Heart right ventricle (tissue), 16 donors: ENCODE measurements around the gene PCSK6. TPM values are rescaled to one million over a fixed set of nuclear protein-coding genes. Genes with fewer than 3 reads are reported as not detected.
A peak's percentile ranks its signal among the peaks of the same experiment; 100 is the strongest.

Source experiments
- ATAC-seq, 8 donors: fragments of 200-7000 bp; cut with Tn5 transposase; one replicate each; pipeline ENCODE4 v1.9.1; 2020; ENCODE audit warnings: mild to moderate bottlenecking in 8 of 8, moderate library complexity in 8 of 8, moderate number of reproducible peaks in 1 of 8
- DNase-seq, 2 donors: peaks; one replicate each; pipeline ENCODE4 v3.0.0-alpha.2; 2020
- H3K27ac ChIP-seq, 10 donors: fragments of 200-600 bp; sonication (generic) in 2 of 10; one replicate each; pipeline versions ENCODE4 v1.5.0 to v1.8.0; 2020 to 2022; ENCODE audit warnings: mild to moderate bottlenecking in 3 of 10
- H3K27me3 ChIP-seq, 7 donors: fragments of 200-600 bp; one replicate each; pipeline ENCODE4 v1.8.0; 2021 to 2022; ENCODE audit warnings: mild to moderate bottlenecking in 2 of 7
- H3K36me3 ChIP-seq, 9 donors: fragments of 200-600 bp; sonication (generic) in 1 of 9; one replicate each; pipeline versions ENCODE4 v1.5.0 to v1.8.0; 2020 to 2022; ENCODE audit warnings: mild to moderate bottlenecking in 2 of 9
- H3K4me1 ChIP-seq, 9 donors: fragments of 200-600 bp; sonication (generic) in 1 of 9; one replicate each; pipeline versions ENCODE4 v1.5.0 to v1.8.0; 2020 to 2022; ENCODE audit warnings: mild to moderate bottlenecking in 4 of 9
- H3K4me3 ChIP-seq, 10 donors: fragments of 200-600 bp; sonication (generic) in 2 of 10; one replicate each; pipeline versions ENCODE4 v1.5.0 to v1.8.0; 2020 to 2022; ENCODE audit warnings: mild to moderate bottlenecking in 7 of 10, moderate library complexity in 2 of 10
- H3K9me3 ChIP-seq, 11 donors: fragments of 200-600 bp in 10 of 11; sonication (generic) in 2 of 11; one replicate each; pipeline versions ENCODE4 v1.5.0 to v1.8.0; 2013 to 2022; ENCODE audit warnings: mild to moderate bottlenecking in 2 of 11, control low read depth in 1 of 11, moderate library complexity in 1 of 11
- WGBS, 2 donors: extraction: QIAGEN DNeasy Blood & Tissue Kit; methylation state at CpG; one replicate each; pipeline ENCODE4 v1.1.7; 2013; ENCODE audit warnings: inconsistent platforms in 1 of 2; 5-methylcytosine and 5-hydroxymethylcytosine counted together
- intact Hi-C, 10 donors: fragments of 100-400 bp; cut with DNase I; formaldehyde crosslinking; loops; one replicate each; pipeline versions ENCODE4 v1.11.1 to v1.14.2; 2022
- polyA plus RNA-seq, 2 donors: library from polyadenylated mRNA; stranded (reverse); fragments of 200-250 nt; gene quantifications; one replicate each; pipeline ENCODE4 v1.2.3, GENCODE V29; 2013
- total RNA-seq, 10 donors: library from RNA; stranded (reverse); fragmentation: NEBNext Ultra II Directional in 3 of 10; extraction: Animal tissue kit (Norgen Biotek cat#: 25700) in 3 of 10; gene quantifications; one replicate each; pipeline versions ENCODE4 v1.2.1 to v1.2.4, GENCODE V29; 2021 to 2023
- TF ChIP-seq, protein P1 (sequence below), 9 donors: fragments of 200-600 bp; sonication (generic) in 2 of 9; IDR thresholded peaks; one replicate each; pipeline versions ENCODE4 v1.5.0 to v1.8.0; 2021 to 2022; ENCODE audit warnings: antibody characterized with exemption in 9 of 9, mild to moderate bottlenecking in 5 of 9, moderate library complexity in 1 of 9
- donor health status: Arrhythmogenic right ventricular cardiomyopathy.
- donor health status: ischemic (EF 13 %, LVEDD 7.1; RV severe dilation, severe dysfunction).
- donor health status: healthy with polysubstance abuse.
- donor health status: DM: no; HTN: yes; CAD: no.
- donor health status: DM: no; HTN: no; CAD: no.
- donor health status: ischemic (EF 25% LVEDD 6.9; RV normal size, moderate dysfunction).
- donor health status: ischemic (EF 25% LVEDD 5.7; RV mildly dilated, moderate dysfunction).
- donor health status: healthy.
- donor health status: DM: yes; HTN: yes; CAD: no.
- donor health status: Ischemic cardiomyopathy.
- donor health status: ischemic (EF 35%, LVEDD 5.7; RV mildly dilated, moderate dysfunction).
- donor health status: nonischemic (EF 11% LVEDD 7.7; RV severe dilation, severe dysfunction).
- donor health status: DM: yes; HTN: yes; CAD: no.
- donor health status: PGD.
- donor health status: ischemic (EF 29% LVEDD 5.4; RV normal size, mild dysfunction).
- donor health status: nonischemic (EF 23%, LVEDD 6.1; RV moderate dilation, normal function).

Gene PCSK6
- total and polyA plus RNA-seq, 12 donors, result 4.6 to 34.0 (median 21.7) TPM

GRCh38 chr15:101320501-101321052, 168.9 kb downstream of the PCSK6 start:
- 51 to 53% methylated on average over 21 of the region's 21 CpGs for WGBS, 2 donors
- no peaks in the 10 kb centered on the region for H3K9me3 ChIP-seq
- peak overlapping the region in 1 of 10 donors; percentile 53 for H3K27ac ChIP-seq
- peaks cover 0 to 85% (median 0%) of the 10 kb centered on the region in 9 donors for H3K36me3 ChIP-seq
- peaks cover 0 to 4% (median 0%) of the 10 kb centered on the region in 7 donors for H3K27me3 ChIP-seq
- intact Hi-C loops, result no loop called here
- H3K4me1 ChIP-seq, result peaks cover 0 to 11% (median 0%) of the 10 kb centered on the region in 9 donors
- ATAC-seq (peak in 7 of 8 donors; percentile 34 to 70 (median 52)), DNase-seq (peak in 1 of 2 donors; percentile 37)
- H3K4me3 ChIP-seq, result peak overlapping the region in 1 of 10 donors; percentile 33
- TF ChIP-seq, protein P1, sequence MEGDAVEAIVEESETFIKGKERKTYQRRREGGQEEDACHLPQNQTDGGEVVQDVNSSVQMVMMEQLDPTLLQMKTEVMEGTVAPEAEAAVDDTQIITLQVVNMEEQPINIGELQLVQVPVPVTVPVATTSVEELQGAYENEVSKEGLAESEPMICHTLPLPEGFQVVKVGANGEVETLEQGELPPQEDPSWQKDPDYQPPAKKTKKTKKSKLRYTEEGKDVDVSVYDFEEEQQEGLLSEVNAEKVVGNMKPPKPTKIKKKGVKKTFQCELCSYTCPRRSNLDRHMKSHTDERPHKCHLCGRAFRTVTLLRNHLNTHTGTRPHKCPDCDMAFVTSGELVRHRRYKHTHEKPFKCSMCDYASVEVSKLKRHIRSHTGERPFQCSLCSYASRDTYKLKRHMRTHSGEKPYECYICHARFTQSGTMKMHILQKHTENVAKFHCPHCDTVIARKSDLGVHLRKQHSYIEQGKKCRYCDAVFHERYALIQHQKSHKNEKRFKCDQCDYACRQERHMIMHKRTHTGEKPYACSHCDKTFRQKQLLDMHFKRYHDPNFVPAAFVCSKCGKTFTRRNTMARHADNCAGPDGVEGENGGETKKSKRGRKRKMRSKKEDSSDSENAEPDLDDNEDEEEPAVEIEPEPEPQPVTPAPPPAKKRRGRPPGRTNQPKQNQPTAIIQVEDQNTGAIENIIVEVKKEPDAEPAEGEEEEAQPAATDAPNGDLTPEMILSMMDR (IDR thresholded peaks at IDR 0.05), result peak in 3 of 9 donors; percentile 8 to 46 (median 29)

GRCh38 chr15:101318839-101319238, 170.7 kb downstream of the PCSK6 start:
- ATAC-seq (no peak), DNase-seq (no peak)
- Histone ChIP-seq H3K4me1 (peaks cover 0 to 11% (median 0%) of the 10 kb centered on the region in 9 donors), H3K9me3 (no peaks in the 10 kb centered on the region), H3K4me3 (no peak overlapping the region), H3K27ac (no peak overlapping the region), H3K27me3 (peaks cover 0 to 4% (median 0%) of the 10 kb centered on the region in 7 donors), H3K36me3 (peaks cover 0 to 73% (median 0%) of the 10 kb centered on the region in 9 donors)
- intact Hi-C loops, result no loop called here
- 59 to 60% methylated on average over 7 of the region's 7 CpGs for WGBS, 2 donors
- TF ChIP-seq, protein P1 (IDR thresholded peaks at IDR 0.05), result no peak

DNA sequence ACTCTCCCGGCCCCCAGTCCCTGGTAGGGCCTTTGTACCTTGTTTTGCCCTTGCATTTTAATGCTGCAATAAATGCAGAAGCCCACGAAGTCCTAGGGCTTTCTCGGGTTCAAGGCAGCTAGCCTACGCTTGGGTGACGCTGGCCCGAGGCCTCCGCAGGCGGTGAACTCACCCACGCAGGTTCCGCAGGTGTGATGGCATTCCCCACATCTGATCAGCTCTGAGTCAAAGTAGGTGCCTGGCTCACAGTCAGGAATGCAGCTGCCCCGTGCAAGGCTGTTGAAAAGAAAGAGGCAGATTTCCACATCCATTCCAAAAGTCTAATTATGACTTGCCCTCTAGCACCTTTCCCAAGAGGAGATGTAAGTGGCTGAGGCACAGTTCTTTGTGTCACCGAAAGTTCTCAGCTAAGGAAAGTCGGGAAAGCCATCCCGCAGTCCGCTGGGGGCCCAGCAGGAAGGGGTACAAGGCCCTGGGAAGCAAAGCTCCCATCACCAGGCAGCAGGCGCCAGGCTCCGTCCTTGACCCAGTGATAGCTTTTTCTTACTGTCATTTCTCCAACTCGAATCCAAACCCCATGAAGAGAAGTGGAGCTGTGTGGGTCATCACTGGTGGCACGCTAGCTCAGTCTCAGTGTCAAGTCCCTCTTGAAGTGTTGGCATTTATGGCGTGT, 171.2 kb downstream of the PCSK6 start:
- 89 to 91% methylated on average over 20 of the region's 20 CpGs for WGBS, 2 donors
- H3K27me3 ChIP-seq, result peaks cover 0 to 4% (median 0%) of the 10 kb centered on the region in 7 donors
- H3K36me3 ChIP-seq, result peaks cover 0 to 76% (median 0%) of the 10 kb centered on the region in 9 donors
- no peaks in the 10 kb centered on the region for H3K9me3 ChIP-seq
- H3K4me1 ChIP-seq, result peaks cover 0 to 11% (median 0%) of the 10 kb centered on the region in 9 donors
- no peak for ATAC-seq
- no peak for DNase-seq
- intact Hi-C loops, result no loop called here
- H3K4me3 ChIP-seq, result no peak overlapping the region
- TF ChIP-seq, protein P1 (IDR thresholded peaks at IDR 0.05), result no peak
- no peak overlapping the region for H3K27ac ChIP-seq

GRCh38 chr15:101317336-101317872, 172.1 kb downstream of the PCSK6 start:
- intact Hi-C loops, result no loop called here

More at GRCh38 chr15:101317336-101317872, 172.1 kb downstream of the PCSK6 start:
- DNase-seq, result no peak
- Histone ChIP-seq H3K4me1 (peaks cover 0 to 11% (median 0%) of the 10 kb centered on the region in 9 donors), H3K36me3 (peaks cover 0 to 76% (median 0%) of the 10 kb centered on the region in 9 donors), H3K9me3 (no peaks in the 10 kb centered on the region), H3K4me3 (no peak overlapping the region), H3K27me3 (peaks cover 0 to 4% (median 0%) of the 10 kb centered on the region in 7 donors), H3K27ac (no peak overlapping the region)
- ATAC-seq, result no peak
- 89% methylated on average over 6 of the region's 6 CpGs for WGBS, 2 donors
- TF ChIP-seq, protein P1 (IDR thresholded peaks at IDR 0.05), result no peak
